ACC112 (cell line): ENCODE data around the gene THRB.
A peak's percentile ranks its signal among the peaks of the same experiment; 100 is the strongest.

Experiments
- H2AFZ ChIP-seq: fragments of 200-600 bp; sonication (generic); one replicate; pipeline ENCODE4 v1.6.0; 2017; ENCODE audit warnings: antibody characterized with exemption, low read length; ENCODE audit not compliant: unreplicated experiment
- H3K27ac ChIP-seq: fragments of 200-600 bp; sonication (generic); 2 replicates; pipeline ENCODE4 v1.5.1; 2014; ENCODE audit warnings: low read depth, mild to moderate bottlenecking, antibody characterized with exemption, low read length, moderate library complexity
- H3K27me3 ChIP-seq: fragments of 200-600 bp; sonication (generic); 2 replicates; pipeline ENCODE4 v1.6.1; 2014; ENCODE audit warnings: mild to moderate bottlenecking, antibody characterized with exemption, low read length, moderate library complexity, mixed read lengths; ENCODE audit not compliant: insufficient read depth
- H3K36me3 ChIP-seq: fragments of 200-600 bp; sonication (generic); 2 replicates; pipeline ENCODE4 v1.6.1; 2016; ENCODE audit warnings: mild to moderate bottlenecking, antibody characterized with exemption, low read length, moderate library complexity, mixed read lengths; ENCODE audit not compliant: insufficient read depth
- H3K4me1 ChIP-seq: fragments of 200-600 bp; sonication (generic); one replicate; pipeline ENCODE4 v1.6.1; 2016; ENCODE audit warnings: low read length, mixed read lengths; ENCODE audit not compliant: insufficient read depth, unreplicated experiment, control insufficient read depth
- H3K4me3 ChIP-seq: fragments of 200-600 bp; sonication (generic); 2 replicates; pipeline ENCODE4 v1.5.1; 2014; ENCODE audit warnings: mild to moderate bottlenecking, low read depth, low read length
- H3K79me2 ChIP-seq: fragments of 200-600 bp; sonication (generic); one replicate; pipeline ENCODE4 v1.6.0; 2016; ENCODE audit warnings: low read length; ENCODE audit not compliant: control insufficient read depth, unreplicated experiment, insufficient read depth

Gene THRB

GRCh38 chr3:24365168-24365567 lies 129.5 kb downstream of the THRB start:
- H3K27ac ChIP-seq, result peak overlapping the region; percentile 80
- H3K79me2 ChIP-seq, result no peaks in the 10 kb centered on the region
- H3K36me3 ChIP-seq, result no peaks in the 10 kb centered on the region
- peak overlapping the region; percentile 41; the same call in 1 of the 2 replicates for H3K4me3 ChIP-seq
- H3K4me1 ChIP-seq, result peaks cover 36% of the 10 kb centered on the region
- peak overlapping the region; percentile 27 for H2AFZ ChIP-seq
- H3K27me3 ChIP-seq, result no peaks in the 10 kb centered on the region

GRCh38 chr3:24364359-24364758 lies 130.3 kb downstream of the THRB start:
- Histone ChIP-seq H2AFZ (no peak overlapping the region), H3K27me3 (no peaks in the 10 kb centered on the region), H3K79me2 (no peaks in the 10 kb centered on the region), H3K36me3 (no peaks in the 10 kb centered on the region), H3K4me3 (no peak overlapping the region), H3K4me1 (peaks cover 36% of the 10 kb centered on the region), H3K27ac (peak overlapping the region; percentile 80)

GRCh38 chr3:24363242-24363641 lies 131.4 kb downstream of the THRB start:
- no peak overlapping the region for H2AFZ ChIP-seq
- H3K27ac ChIP-seq, result peak overlapping the region; percentile 13; the same call in 1 of the 2 replicates
- no peak overlapping the region for H3K4me3 ChIP-seq
- no peaks in the 10 kb centered on the region for H3K36me3 ChIP-seq
- H3K4me1 ChIP-seq, result peaks cover 36% of the 10 kb centered on the region
- no peaks in the 10 kb centered on the region for H3K27me3 ChIP-seq
- no peaks in the 10 kb centered on the region for H3K79me2 ChIP-seq

GRCh38 chr3:24361623-24362022 lies 133.0 kb downstream of the THRB start:
- Histone ChIP-seq H3K4me3 (no peak overlapping the region), H3K27ac (no peak overlapping the region), H2AFZ (no peak overlapping the region), H3K27me3 (no peaks in the 10 kb centered on the region), H3K36me3 (no peaks in the 10 kb centered on the region), H3K79me2 (no peaks in the 10 kb centered on the region), H3K4me1 (peaks cover 36% of the 10 kb centered on the region)

GRCh38 chr3:24360957-24361356 lies 133.7 kb downstream of the THRB start:
- Histone ChIP-seq H3K27me3 (no peaks in the 10 kb centered on the region), H3K79me2 (no peaks in the 10 kb centered on the region), H2AFZ (no peak overlapping the region), H3K4me1 (peaks cover 32% of the 10 kb centered on the region), H3K4me3 (no peak overlapping the region), H3K27ac (no peak overlapping the region), H3K36me3 (no peaks in the 10 kb centered on the region)

GRCh38 chr3:24359645-24360462 lies 134.8 kb downstream of the THRB start:
- Histone ChIP-seq H2AFZ (no peak overlapping the region), H3K36me3 (no peaks in the 10 kb centered on the region), H3K79me2 (no peaks in the 10 kb centered on the region), H3K4me1 (peaks cover 23% of the 10 kb centered on the region), H3K27me3 (no peaks in the 10 kb centered on the region), H3K4me3 (no peak overlapping the region), H3K27ac (no peak overlapping the region)

GRCh38 chr3:24359102-24359501 lies 135.5 kb downstream of the THRB start:
- Histone ChIP-seq H3K79me2 (no peaks in the 10 kb centered on the region), H3K36me3 (no peaks in the 10 kb centered on the region), H3K4me3 (no peak overlapping the region), H3K4me1 (peaks cover 17% of the 10 kb centered on the region), H2AFZ (no peak overlapping the region), H3K27me3 (no peaks in the 10 kb centered on the region), H3K27ac (no peak overlapping the region)

- H3K27ac ChIP-seq, result no peak overlapping the region
- H3K79me2 ChIP-seq, result no peaks in the 10 kb centered on the region
- no peaks in the 10 kb centered on the region for H3K36me3 ChIP-seq
- no peaks in the 10 kb centered on the region for H3K27me3 ChIP-seq
- H3K4me1 ChIP-seq, result peaks cover 3% of the 10 kb centered on the region
- no peak overlapping the region for H2AFZ ChIP-seq
- H3K4me3 ChIP-seq, result no peak overlapping the region
These were observed 137.0 kb downstream of the THRB start for GRCh38 chr3:24357635-24358034.

- Histone ChIP-seq H3K79me2 (no peaks in the 10 kb centered on the region), H3K4me3 (no peak overlapping the region), H3K36me3 (no peaks in the 10 kb centered on the region), H3K27me3 (no peaks in the 10 kb centered on the region), H2AFZ (no peak overlapping the region), H3K27ac (no peak overlapping the region), H3K4me1 (peaks cover 8% of the 10 kb centered on the region)
These were observed 138.8 kb downstream of the THRB start for GRCh38 chr3:24355806-24356205.

- H2AFZ ChIP-seq, result no peak overlapping the region
- H3K4me3 ChIP-seq, result no peak overlapping the region
- no peaks in the 10 kb centered on the region for H3K36me3 ChIP-seq
- peaks cover 8% of the 10 kb centered on the region for H3K4me1 ChIP-seq
- H3K79me2 ChIP-seq, result no peaks in the 10 kb centered on the region
- H3K27me3 ChIP-seq, result no peaks in the 10 kb centered on the region
- no peak overlapping the region for H3K27ac ChIP-seq
These were observed 140.4 kb downstream of the THRB start for GRCh38 chr3:24354230-24354629.

GRCh38 chr3:24352893-24353553 lies 141.6 kb downstream of the THRB start:
- Histone ChIP-seq H3K27ac (no peak overlapping the region), H3K79me2 (no peaks in the 10 kb centered on the region), H3K4me3 (no peak overlapping the region), H3K27me3 (no peaks in the 10 kb centered on the region), H3K4me1 (peaks cover 8% of the 10 kb centered on the region), H3K36me3 (no peaks in the 10 kb centered on the region), H2AFZ (no peak overlapping the region)
